HepG2 (cell line): Measurements from ENCODE around the gene SWI5. TPM values are rescaled to one million over a fixed set of nuclear protein-coding genes. Genes with fewer than 3 reads are reported as not detected.

ENCODE experiments used
- BRD4 ChIP-seq: sonication (generic); formaldehyde crosslinking; IDR thresholded peaks from 2 replicates; pipeline ENCODE4 v1.4.0; 2020; ENCODE audit warnings: missing genetic modification reagents
- CCDC6 ChIP-seq: sonication (generic); formaldehyde crosslinking; IDR thresholded peaks from 2 replicates; pipeline ENCODE4 v1.8.1; 2022; ENCODE audit warnings: mild to moderate bottlenecking, missing genetic modification reagents, moderate library complexity
- GABPA ChIP-seq, 2 experiments: IDR thresholded peaks; 2 replicates each; pipeline ENCODE4 v1.6.1; 2011 to 2016; ENCODE audit warnings: low read depth in 2 of 2, low read length in 1 of 2, missing biosample characterization in 1 of 2, missing genetic modification characterization in 1 of 2
- IKZF5 ChIP-seq: IDR thresholded peaks from 2 replicates; pipeline ENCODE4 v1.6.1; 2018; ENCODE audit warnings: missing genetic modification reagents, mild to moderate bottlenecking, missing compliant biosample characterization
- KLF13 ChIP-seq: sonication (generic); formaldehyde crosslinking; IDR thresholded peaks from 2 replicates; pipeline ENCODE4 v1.4.0; 2020; ENCODE audit warnings: mild to moderate bottlenecking, missing genetic modification reagents
- LCORL ChIP-seq, 2 experiments: fragments of 450-650 bp in 1 of 2; sonication (generic) in 1 of 2; formaldehyde crosslinking in 1 of 2; IDR thresholded peaks; 2 replicates each; pipeline versions ENCODE4 v1.5.0 to v1.6.1; 2017 to 2020; ENCODE audit warnings: antibody characterized with exemption in 1 of 2, missing genetic modification reagents in 1 of 2
- MXI1 ChIP-seq: IDR thresholded peaks from 3 replicates; pipeline ENCODE4 v1.6.1; 2012; ENCODE audit warnings: low read depth, low read length, inconsistent platforms, borderline replicate concordance
- NR2F6 ChIP-seq, 2 experiments: IDR thresholded peaks; 2 replicates each; pipeline ENCODE4 v1.6.1; 2016; ENCODE audit warnings: antibody characterized with exemption in 1 of 2, mild to moderate bottlenecking in 1 of 2
- POGK ChIP-seq: sonication (generic); formaldehyde crosslinking; conservative IDR thresholded peaks from 2 replicates; pipeline ENCODE4 v1.8.0; 2022; ENCODE audit warnings: mild to moderate bottlenecking, moderate library complexity, missing genetic modification reagents
- RNF219 ChIP-seq: sonication (generic); formaldehyde crosslinking; IDR thresholded peaks from 2 replicates; pipeline ENCODE4 v1.5.0; 2020; ENCODE audit warnings: mild to moderate bottlenecking, missing genetic modification reagents
- SAFB2 ChIP-seq: sonication (generic); formaldehyde crosslinking; IDR thresholded peaks from 2 replicates; pipeline ENCODE4 v1.5.1; 2020; ENCODE audit warnings: missing genetic modification reagents, low read depth, mild to moderate bottlenecking, borderline replicate concordance
- SMAD1 ChIP-seq: sonication (generic); formaldehyde crosslinking; IDR thresholded peaks from 2 replicates; pipeline ENCODE4 v1.4.0; 2020; ENCODE audit warnings: missing genetic modification reagents, low read depth, mild to moderate bottlenecking, borderline replicate concordance
- UBTF ChIP-seq: sonication (generic); formaldehyde crosslinking; IDR thresholded peaks from 2 replicates; pipeline ENCODE4 v1.4.0; 2020; ENCODE audit warnings: mild to moderate bottlenecking, missing genetic modification reagents
- ZC3H4 ChIP-seq: sonication (generic); formaldehyde crosslinking; IDR thresholded peaks from 2 replicates; pipeline ENCODE4 v1.4.0; 2020; ENCODE audit warnings: missing genetic modification reagents, borderline replicate concordance
- ZGPAT ChIP-seq: IDR thresholded peaks from 2 replicates; pipeline ENCODE4 v1.6.1; 2016; ENCODE audit warnings: mild to moderate bottlenecking
- ZNF225 ChIP-seq: sonication (generic); formaldehyde crosslinking; IDR thresholded peaks from 2 replicates; pipeline ENCODE4 v1.4.0; 2020; ENCODE audit warnings: mild to moderate bottlenecking, missing genetic modification reagents
- ZNF317 ChIP-seq: sonication (generic); formaldehyde crosslinking; IDR thresholded peaks from 2 replicates; pipeline ENCODE4 v1.5.0; 2020; ENCODE audit warnings: mild to moderate bottlenecking, missing genetic modification reagents
- ZNF430 ChIP-seq: sonication (generic); formaldehyde crosslinking; IDR thresholded peaks from 2 replicates; pipeline ENCODE4 v1.9.0; 2021; ENCODE audit warnings: mild to moderate bottlenecking, missing genetic modification reagents
- ZNF460 ChIP-seq: sonication (generic); formaldehyde crosslinking; IDR thresholded peaks from 2 replicates; pipeline ENCODE4 v1.5.1; 2020; ENCODE audit warnings: missing genetic modification reagents, mild to moderate bottlenecking, borderline replicate concordance
- polyA plus RNA-seq, 8 experiments: library from polyadenylated mRNA; depleted of rRNA in 3 of 8; stranded (reverse) in 7 of 8; unstranded in 1 of 8; fragments of >200 nt; fragmentation: Illumina TruSeq in 4 of 8; extraction: Trizol in 4 of 8; gene quantifications; 2 replicates each; pipeline versions ENCODE4 v1.2.1 to v1.2.3, GENCODE V29; 2011 to 2016; ENCODE audit warnings: low read depth in 4 of 8, missing spikeins in 1 of 8, mixed read lengths in 1 of 8; ENCODE audit not compliant: insufficient read depth in 1 of 8
- total RNA-seq, 5 experiments: library from RNA; depleted of rRNA; stranded (reverse); fragments of >200 nt; fragmentation: Illumina TruSeq; extraction: Trizol; gene quantifications; 2 replicates each; pipeline ENCODE4 v1.2.3, GENCODE V29; 2016; ENCODE audit warnings: low read depth in 1 of 5

The SWI5 gene
- total and polyA plus RNA-seq, 2 of the 13 experiments (the other 11 are each of a cell fraction or from before 2014, with no cell fraction given), result 39.2 to 41.0 TPM

GRCh38 chr9:128245421-128246151 is 30.5 kb upstream of the SWI5 start (continued):
- TF ChIP-seq UBTF (CRISPR knock-in tag) (peak; percentile 47), RNF219 (CRISPR knock-in tag) (no peak), ZNF317 (CRISPR knock-in tag) (0 out of 2 replicates have a peak, but pooled peaks have one; percentile 14), MXI1 (peak; percentile 35; the same call in 1 of the 3 replicates), CCDC6 (no peak), SMAD1 (CRISPR knock-in tag) (0 out of 2 replicates have a peak, but pooled peaks have one; percentile 79), BRD4 (CRISPR knock-in tag) (no peak), ZGPAT (CRISPR knock-in tag) (peak; percentile 55), LCORL (IDR thresholded peaks at IDR 0.05) (no peak), LCORL (CRISPR knock-in tag; IDR thresholded peaks at IDR 0.05) (0 out of 2 replicates have a peak, but pooled peaks have one; percentile 28), POGK (CRISPR knock-in tag) (no peak), ZNF430 (CRISPR knock-in tag) (no peak), NR2F6 (IDR thresholded peaks at IDR 0.05) (no peak), NR2F6 (CRISPR knock-in tag; IDR thresholded peaks at IDR 0.05) (0 out of 2 replicates have a peak, but pooled peaks have one; percentile 18), IKZF5 (CRISPR knock-in tag) (no peak), GABPA (IDR thresholded peaks at IDR 0.05; ENCODE audit: low read depth, low read length) (no peak), GABPA (CRISPR knock-in tag; IDR thresholded peaks at IDR 0.05; ENCODE audit: low read depth) (peak; percentile 64), SAFB2 (CRISPR knock-in tag) (no peak), ZNF225 (CRISPR knock-in tag) (peak; percentile 70; the same call in 1 of the 2 replicates), ZNF460 (CRISPR knock-in tag) (no peak), KLF13 (0 out of 2 replicates have a peak, but pooled peaks have one; percentile 67), ZC3H4 (CRISPR knock-in tag) (no peak)
